Liver (tissue), 9 donors: ENCODE data around the gene ZBTB49. TPM values are rescaled to one million over a fixed set of nuclear protein-coding genes. Genes with fewer than 3 reads are reported as not detected.

ENCODE experiments used
- DNase-seq: peaks from one replicate; pipeline ENCODE4 v3.0.0-alpha.2; 2017; ENCODE audit warnings: low spot score
- H3K27ac ChIP-seq, 2 donors: one replicate each; pipeline ENCODE4 v1.7.0; 2013; ENCODE audit warnings: inconsistent platforms in 2 of 2, low read length in 2 of 2, control low read depth in 1 of 2, low read depth in 1 of 2, mild to moderate bottlenecking in 1 of 2
- H3K27me3 ChIP-seq, 4 donors: one replicate each; pipeline versions ENCODE4 v1.6.1 to v1.7.0; 2013; ENCODE audit warnings: low read length in 3 of 4, inconsistent platforms in 1 of 4, mild to moderate bottlenecking in 1 of 4, moderate library complexity in 1 of 4; ENCODE audit not compliant: control insufficient read depth in 4 of 4, insufficient read depth in 4 of 4
- H3K36me3 ChIP-seq, 4 donors: one replicate each; pipeline versions ENCODE4 v1.6.1 to v1.7.0; 2013; ENCODE audit warnings: low read length in 3 of 4, mild to moderate bottlenecking in 3 of 4, low read depth in 1 of 4, moderate library complexity in 1 of 4; ENCODE audit not compliant: control insufficient read depth in 4 of 4, insufficient read depth in 3 of 4
- H3K4me1 ChIP-seq, 4 donors: one replicate each; pipeline versions ENCODE4 v1.6.1 to v1.7.0; 2013; ENCODE audit warnings: low read length in 3 of 4, mild to moderate bottlenecking in 3 of 4, moderate library complexity in 1 of 4; ENCODE audit not compliant: control insufficient read depth in 4 of 4, insufficient read depth in 4 of 4
- H3K4me3 ChIP-seq, 3 donors: one replicate each; pipeline versions ENCODE4 v1.6.1 to v1.7.0; 2013; ENCODE audit warnings: low read length in 3 of 3, control low read depth in 1 of 3, low read depth in 1 of 3, mild to moderate bottlenecking in 1 of 3
- H3K9ac ChIP-seq, 2 donors: one replicate each; pipeline ENCODE4 v1.7.0; 2013; ENCODE audit warnings: low read length in 2 of 2, mild to moderate bottlenecking in 2 of 2, moderate library complexity in 2 of 2, control low read depth in 1 of 2, low read depth in 1 of 2
- H3K9me3 ChIP-seq, 4 donors: one replicate each; pipeline versions ENCODE4 v1.6.1 to v1.7.0; 2013; ENCODE audit warnings: low read length in 3 of 4; ENCODE audit not compliant: control insufficient read depth in 4 of 4
- EGR1 ChIP-seq, 2 donors: IDR thresholded peaks; 2 replicates each; pipeline ENCODE4 v1.6.1; 2016 to 2018; ENCODE audit warnings: antibody characterized with exemption in 2 of 2, low read depth in 2 of 2
- FOXA1 ChIP-seq: IDR thresholded peaks from 2 replicates; pipeline ENCODE4 v1.6.1; 2016; ENCODE audit warnings: antibody characterized with exemption
- FOXA2 ChIP-seq: IDR thresholded peaks from 2 replicates; pipeline ENCODE4 v1.6.1; 2016; ENCODE audit warnings: antibody characterized with exemption
- GABPA ChIP-seq, 2 donors: IDR thresholded peaks in 1 of 2; conservative IDR thresholded peaks in 1 of 2; 2 replicates each; pipeline ENCODE4 v1.6.1; 2016; ENCODE audit warnings: antibody characterized with exemption in 2 of 2, mild to moderate bottlenecking in 1 of 2, moderate library complexity in 1 of 2
- HNF4A ChIP-seq, 2 donors: conservative IDR thresholded peaks; 2 replicates each; pipeline ENCODE4 v1.6.1; 2016; ENCODE audit warnings: antibody characterized with exemption in 2 of 2, mild to moderate bottlenecking in 2 of 2
- JUND ChIP-seq, 2 donors: IDR thresholded peaks; 2 replicates each; pipeline ENCODE4 v1.6.1; 2016; ENCODE audit warnings: antibody characterized with exemption in 2 of 2
- NR2F2 ChIP-seq: IDR thresholded peaks from 2 replicates; pipeline ENCODE4 v1.6.1; 2016; ENCODE audit warnings: antibody characterized with exemption
- RAD21 ChIP-seq, 2 donors: IDR thresholded peaks; 2 replicates each; pipeline ENCODE4 v1.6.1; 2016; ENCODE audit warnings: antibody characterized with exemption in 2 of 2, mild to moderate bottlenecking in 2 of 2
- RXRA ChIP-seq, 2 donors: IDR thresholded peaks; 2 replicates each; pipeline ENCODE4 v1.6.1; 2017 to 2018; ENCODE audit warnings: antibody characterized with exemption in 2 of 2, mild to moderate bottlenecking in 1 of 2
- SP1 ChIP-seq: IDR thresholded peaks from 2 replicates; pipeline ENCODE4 v1.6.1; 2018; ENCODE audit warnings: antibody characterized with exemption, mild to moderate bottlenecking
- TAF1 ChIP-seq: conservative IDR thresholded peaks from 2 replicates; pipeline ENCODE4 v1.6.1; 2016; ENCODE audit warnings: antibody characterized with exemption, mild to moderate bottlenecking
- YY1 ChIP-seq: IDR thresholded peaks from 2 replicates; pipeline ENCODE4 v1.6.1; 2016; ENCODE audit warnings: antibody characterized with exemption, mild to moderate bottlenecking
- WGBS: extraction: QIAGEN DNeasy Blood & Tissue Kit; methylation state at CpG from one replicate; pipeline ENCODE4 v1.1.7; 2013; 5-methylcytosine and 5-hydroxymethylcytosine counted together
- polyA plus RNA-seq, 2 donors: library from polyadenylated mRNA; stranded (reverse) in 1 of 2; unstranded in 1 of 2; fragments of 200-250 nt in 1 of 2; fragments of >200 nt in 1 of 2; fragmentation: Nextera tagmentation in 1 of 2; extraction: Ambion mirVana in 1 of 2; gene quantifications; one replicate each; pipeline versions ENCODE4 v1.2.1 to v1.2.3, GENCODE V29; 2013 to 2015
- total RNA-seq, 2 donors: library from RNA; depleted of rRNA; stranded (reverse); fragments of >200 nt; gene quantifications; one replicate each; pipeline ENCODE4 v1.2.3, GENCODE V29; 2014
- TF ChIP-seq, protein P1 (sequence below): IDR thresholded peaks from 2 replicates; pipeline ENCODE4 v1.6.1; 2016; ENCODE audit warnings: antibody characterized with exemption, mild to moderate bottlenecking
- TF ChIP-seq, protein P2 (sequence below): fragments of 150-350 bp; IDR thresholded peaks from 2 replicates; pipeline ENCODE4 v1.5.1; 2017; ENCODE audit warnings: improper control_type of control experiment, low read depth, low read length; ENCODE audit not compliant: missing input control
- TF ChIP-seq, protein P3 (sequence below): IDR thresholded peaks from 2 replicates; pipeline ENCODE4 v1.6.1; 2016; ENCODE audit warnings: antibody characterized with exemption
- TF ChIP-seq, protein P4 (sequence below): IDR thresholded peaks from 2 replicates; pipeline ENCODE4 v1.6.1; 2016; ENCODE audit warnings: antibody characterized with exemption
- TF ChIP-seq, protein P5 (sequence below): IDR thresholded peaks from 2 replicates; pipeline ENCODE4 v1.6.1; 2016; ENCODE audit warnings: antibody characterized with exemption
- donor health status: healthy.
- donor health status: healthy.
- donor health status: healthy.
- donor health status: healthy.
- donor health status: healthy.

ZBTB49 gene
- total and polyA plus RNA-seq, 4 donors: 1.3 to 3.8 (median 2.0) TPM

DNA sequence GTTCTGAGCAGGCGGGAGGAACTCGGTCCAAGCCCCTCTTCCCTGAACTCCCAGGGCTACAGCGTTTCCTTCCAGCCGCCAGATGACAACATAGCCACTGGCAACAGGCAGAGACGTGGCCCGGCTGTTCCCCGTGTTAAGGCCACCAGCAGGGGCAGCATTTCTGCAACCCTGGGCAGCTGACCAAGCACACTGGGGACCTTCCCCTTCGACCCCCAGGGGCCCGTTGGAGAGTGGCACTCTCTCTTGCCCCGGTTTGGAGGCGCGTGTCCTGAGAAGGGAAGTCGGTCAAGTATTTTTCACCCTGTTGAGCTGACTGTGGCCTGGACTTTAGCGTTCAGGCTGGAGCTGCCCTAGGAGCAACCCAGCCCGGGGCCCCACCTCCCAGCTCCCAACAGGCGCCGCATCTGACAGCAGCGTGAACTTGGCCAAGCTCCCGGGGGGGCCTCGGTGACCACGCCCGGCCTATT is 37.6 kb downstream of the ZBTB49 start:
- no peaks in the 10 kb centered on the region for H3K9me3 ChIP-seq
- H3K36me3 ChIP-seq: peaks cover 0 to under 1% (median 0%) of the 10 kb centered on the region in 4 donors
- no peak for DNase-seq
- peak overlapping the region in 1 of 2 donors; percentile 11 for H3K27ac ChIP-seq
- H3K9ac ChIP-seq: no peak overlapping the region
- H3K27me3 ChIP-seq: no peaks in the 10 kb centered on the region
- WGBS: 55% methylated on average over 22 of the region's 22 CpGs
- H3K4me3 ChIP-seq: no peak overlapping the region
- TF ChIP-seq, protein P1, sequence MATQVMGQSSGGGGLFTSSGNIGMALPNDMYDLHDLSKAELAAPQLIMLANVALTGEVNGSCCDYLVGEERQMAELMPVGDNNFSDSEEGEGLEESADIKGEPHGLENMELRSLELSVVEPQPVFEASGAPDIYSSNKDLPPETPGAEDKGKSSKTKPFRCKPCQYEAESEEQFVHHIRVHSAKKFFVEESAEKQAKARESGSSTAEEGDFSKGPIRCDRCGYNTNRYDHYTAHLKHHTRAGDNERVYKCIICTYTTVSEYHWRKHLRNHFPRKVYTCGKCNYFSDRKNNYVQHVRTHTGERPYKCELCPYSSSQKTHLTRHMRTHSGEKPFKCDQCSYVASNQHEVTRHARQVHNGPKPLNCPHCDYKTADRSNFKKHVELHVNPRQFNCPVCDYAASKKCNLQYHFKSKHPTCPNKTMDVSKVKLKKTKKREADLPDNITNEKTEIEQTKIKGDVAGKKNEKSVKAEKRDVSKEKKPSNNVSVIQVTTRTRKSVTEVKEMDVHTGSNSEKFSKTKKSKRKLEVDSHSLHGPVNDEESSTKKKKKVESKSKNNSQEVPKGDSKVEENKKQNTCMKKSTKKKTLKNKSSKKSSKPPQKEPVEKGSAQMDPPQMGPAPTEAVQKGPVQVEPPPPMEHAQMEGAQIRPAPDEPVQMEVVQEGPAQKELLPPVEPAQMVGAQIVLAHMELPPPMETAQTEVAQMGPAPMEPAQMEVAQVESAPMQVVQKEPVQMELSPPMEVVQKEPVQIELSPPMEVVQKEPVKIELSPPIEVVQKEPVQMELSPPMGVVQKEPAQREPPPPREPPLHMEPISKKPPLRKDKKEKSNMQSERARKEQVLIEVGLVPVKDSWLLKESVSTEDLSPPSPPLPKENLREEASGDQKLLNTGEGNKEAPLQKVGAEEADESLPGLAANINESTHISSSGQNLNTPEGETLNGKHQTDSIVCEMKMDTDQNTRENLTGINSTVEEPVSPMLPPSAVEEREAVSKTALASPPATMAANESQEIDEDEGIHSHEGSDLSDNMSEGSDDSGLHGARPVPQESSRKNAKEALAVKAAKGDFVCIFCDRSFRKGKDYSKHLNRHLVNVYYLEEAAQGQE: no peak
- TF ChIP-seq, protein P2, sequence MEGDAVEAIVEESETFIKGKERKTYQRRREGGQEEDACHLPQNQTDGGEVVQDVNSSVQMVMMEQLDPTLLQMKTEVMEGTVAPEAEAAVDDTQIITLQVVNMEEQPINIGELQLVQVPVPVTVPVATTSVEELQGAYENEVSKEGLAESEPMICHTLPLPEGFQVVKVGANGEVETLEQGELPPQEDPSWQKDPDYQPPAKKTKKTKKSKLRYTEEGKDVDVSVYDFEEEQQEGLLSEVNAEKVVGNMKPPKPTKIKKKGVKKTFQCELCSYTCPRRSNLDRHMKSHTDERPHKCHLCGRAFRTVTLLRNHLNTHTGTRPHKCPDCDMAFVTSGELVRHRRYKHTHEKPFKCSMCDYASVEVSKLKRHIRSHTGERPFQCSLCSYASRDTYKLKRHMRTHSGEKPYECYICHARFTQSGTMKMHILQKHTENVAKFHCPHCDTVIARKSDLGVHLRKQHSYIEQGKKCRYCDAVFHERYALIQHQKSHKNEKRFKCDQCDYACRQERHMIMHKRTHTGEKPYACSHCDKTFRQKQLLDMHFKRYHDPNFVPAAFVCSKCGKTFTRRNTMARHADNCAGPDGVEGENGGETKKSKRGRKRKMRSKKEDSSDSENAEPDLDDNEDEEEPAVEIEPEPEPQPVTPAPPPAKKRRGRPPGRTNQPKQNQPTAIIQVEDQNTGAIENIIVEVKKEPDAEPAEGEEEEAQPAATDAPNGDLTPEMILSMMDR: peak; percentile 4
- TF ChIP-seq NR2F2: peak; percentile 20
- no peak for TF ChIP-seq JUND (IDR thresholded peaks at IDR 0.05)
- no peak for TF ChIP-seq RAD21 (IDR thresholded peaks at IDR 0.05)
- no peaks in the 10 kb centered on the region for H3K4me1 ChIP-seq

DNA sequence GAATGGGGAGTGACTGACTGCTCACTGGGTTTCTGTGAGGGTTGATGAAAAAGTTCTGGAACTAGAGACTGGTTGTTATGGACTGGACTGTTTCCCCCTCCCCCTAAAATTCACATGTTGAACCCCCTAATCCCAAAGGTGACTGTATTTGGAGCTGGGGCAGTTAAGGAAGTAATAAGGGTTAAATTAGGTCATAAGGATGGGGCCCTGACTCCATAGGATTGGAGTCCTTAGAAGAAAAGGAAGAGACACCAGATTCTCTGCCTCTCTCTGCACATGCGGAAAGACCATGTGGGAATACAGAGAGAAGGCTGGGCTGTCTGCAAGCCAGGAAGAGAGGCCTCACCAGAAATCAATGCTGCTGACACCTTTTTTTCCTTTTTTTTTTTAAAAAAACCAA is 38.2 kb downstream of the ZBTB49 start:
- TF ChIP-seq, protein P3, sequence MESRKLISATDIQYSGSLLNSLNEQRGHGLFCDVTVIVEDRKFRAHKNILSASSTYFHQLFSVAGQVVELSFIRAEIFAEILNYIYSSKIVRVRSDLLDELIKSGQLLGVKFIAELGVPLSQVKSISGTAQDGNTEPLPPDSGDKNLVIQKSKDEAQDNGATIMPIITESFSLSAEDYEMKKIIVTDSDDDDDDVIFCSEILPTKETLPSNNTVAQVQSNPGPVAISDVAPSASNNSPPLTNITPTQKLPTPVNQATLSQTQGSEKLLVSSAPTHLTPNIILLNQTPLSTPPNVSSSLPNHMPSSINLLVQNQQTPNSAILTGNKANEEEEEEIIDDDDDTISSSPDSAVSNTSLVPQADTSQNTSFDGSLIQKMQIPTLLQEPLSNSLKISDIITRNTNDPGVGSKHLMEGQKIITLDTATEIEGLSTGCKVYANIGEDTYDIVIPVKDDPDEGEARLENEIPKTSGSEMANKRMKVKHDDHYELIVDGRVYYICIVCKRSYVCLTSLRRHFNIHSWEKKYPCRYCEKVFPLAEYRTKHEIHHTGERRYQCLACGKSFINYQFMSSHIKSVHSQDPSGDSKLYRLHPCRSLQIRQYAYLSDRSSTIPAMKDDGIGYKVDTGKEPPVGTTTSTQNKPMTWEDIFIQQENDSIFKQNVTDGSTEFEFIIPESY: no peak
- TF ChIP-seq, protein P2: no peak
- no peak for TF ChIP-seq RAD21 (IDR thresholded peaks at IDR 0.05)
- no peak for TF ChIP-seq FOXA2
- TF ChIP-seq, protein P4, sequence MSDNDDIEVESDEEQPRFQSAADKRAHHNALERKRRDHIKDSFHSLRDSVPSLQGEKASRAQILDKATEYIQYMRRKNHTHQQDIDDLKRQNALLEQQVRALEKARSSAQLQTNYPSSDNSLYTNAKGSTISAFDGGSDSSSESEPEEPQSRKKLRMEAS: no peak
- TF ChIP-seq YY1: no peak
- TF ChIP-seq NR2F2: no peak
- TF ChIP-seq, protein P1: no peak
- no peak for TF ChIP-seq RXRA (IDR thresholded peaks at IDR 0.05)
- TF ChIP-seq HNF4A (conservative IDR thresholded peaks at IDR 0.05): no peak
- no peak for TF ChIP-seq TAF1
- no peak for TF ChIP-seq JUND (IDR thresholded peaks at IDR 0.05)
- TF ChIP-seq, protein P5, sequence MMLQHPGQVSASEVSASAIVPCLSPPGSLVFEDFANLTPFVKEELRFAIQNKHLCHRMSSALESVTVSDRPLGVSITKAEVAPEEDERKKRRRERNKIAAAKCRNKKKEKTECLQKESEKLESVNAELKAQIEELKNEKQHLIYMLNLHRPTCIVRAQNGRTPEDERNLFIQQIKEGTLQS: no peak
- no peak for TF ChIP-seq GABPA (IDR thresholded peaks at IDR 0.05 in 1 of 2, conservative IDR thresholded peaks at IDR 0.05 in 1 of 2)
- no peak for TF ChIP-seq EGR1 (IDR thresholded peaks at IDR 0.05; ENCODE audit: low read depth in 2 of 2)
- no peak for TF ChIP-seq SP1
- TF ChIP-seq FOXA1: no peak
- DNase-seq: no peak
- WGBS: 96% methylated on average over 1 of the region's 1 CpG

More for the DNA sequence above, 38.2 kb downstream of the ZBTB49 start:
- no peaks in the 10 kb centered on the region for H3K9me3 ChIP-seq
- no peak overlapping the region for H3K4me3 ChIP-seq
- H3K9ac ChIP-seq: no peak overlapping the region
- no peaks in the 10 kb centered on the region for H3K4me1 ChIP-seq
- H3K27ac ChIP-seq: no peak overlapping the region
- H3K36me3 ChIP-seq: no peaks in the 10 kb centered on the region
- no peaks in the 10 kb centered on the region for H3K27me3 ChIP-seq
